Fibroblast of lung (primary cell): ENCODE measurements around the gene MUC16. TPM values are rescaled to one million over a fixed set of nuclear protein-coding genes. Genes with fewer than 3 reads are reported as not detected.
A peak's percentile ranks its signal among the peaks of the same experiment; 100 is the strongest.

ENCODE experiments used
- DNase-seq, 2 donors: peaks; one replicate each; pipeline versions ENCODE4 v3.0.0 to v3.0.0-alpha.2; 2010; ENCODE audit warnings: low read depth in 2 of 2
- H2AFZ ChIP-seq: 2 replicates; pipeline ENCODE4 v1.5.1; 2012; ENCODE audit warnings: low read length, control low read depth, inconsistent platforms
- H3K27ac ChIP-seq: 2 replicates; pipeline ENCODE4 v1.5.1; 2011; ENCODE audit warnings: low read length, control low read depth; ENCODE audit not compliant: insufficient read depth
- H3K27me3 ChIP-seq: 2 replicates; pipeline ENCODE4 v1.5.1; 2011; ENCODE audit warnings: mild to moderate bottlenecking, low read length; ENCODE audit not compliant: control insufficient read depth, insufficient read depth
- H3K36me3 ChIP-seq: 2 replicates; pipeline ENCODE4 v1.5.1; 2011; ENCODE audit warnings: low read length; ENCODE audit not compliant: control insufficient read depth, insufficient read depth
- H3K4me1 ChIP-seq: 2 replicates; pipeline ENCODE4 v1.5.1; 2011; ENCODE audit warnings: low read length; ENCODE audit not compliant: control insufficient read depth, insufficient read depth; ENCODE audit errors: extremely low read depth
- H3K4me2 ChIP-seq: 2 replicates; pipeline ENCODE4 v1.5.1; 2011; ENCODE audit warnings: low read length, control low read depth; ENCODE audit not compliant: insufficient read depth; ENCODE audit errors: extremely low read depth
- H3K4me3 ChIP-seq, 4 experiments: fragments of 200-600 bp in 1 of 4; sonication (generic) in 1 of 4; replicated peaks in 1 of 4; 2 replicates each; pipeline ENCODE4 v1.5.1; 2011 to 2016; ENCODE audit warnings: low read length in 4 of 4, low read depth in 3 of 4, mild to moderate bottlenecking in 3 of 4, control low read depth in 2 of 4, inconsistent platforms in 1 of 4, mixed read lengths in 1 of 4; ENCODE audit not compliant: insufficient read depth in 1 of 4; ENCODE audit errors: control extremely low read depth in 1 of 4
- H3K79me2 ChIP-seq: 2 replicates; pipeline ENCODE4 v1.5.1; 2012; ENCODE audit warnings: mild to moderate bottlenecking, low read length, inconsistent platforms; ENCODE audit not compliant: control insufficient read depth, insufficient read depth
- H3K9ac ChIP-seq: 2 replicates; pipeline ENCODE4 v1.5.1; 2011; ENCODE audit warnings: mild to moderate bottlenecking, low read length, control low read depth; ENCODE audit not compliant: insufficient read depth
- H3K9me3 ChIP-seq: 2 replicates; pipeline ENCODE4 v1.5.1; 2012; ENCODE audit warnings: low read depth, low read length; ENCODE audit not compliant: control insufficient read depth, insufficient read depth
- H4K20me1 ChIP-seq: 2 replicates; pipeline ENCODE4 v1.5.1; 2011; ENCODE audit warnings: low read length; ENCODE audit not compliant: control insufficient read depth, insufficient read depth; ENCODE audit errors: extremely low read depth
- CTCF ChIP-seq, 2 donors: IDR thresholded peaks in 1 of 2; conservative IDR thresholded peaks in 1 of 2; 1 replicate in 1 of 2; 2 replicates in 1 of 2; pipeline ENCODE4 v1.5.1; 2011 to 2012; ENCODE audit warnings: low read length in 2 of 2, control low read depth in 1 of 2, inconsistent platforms in 1 of 2, low read depth in 1 of 2, mild to moderate bottlenecking in 1 of 2
- EZH2 ChIP-seq: IDR thresholded peaks from 2 replicates; pipeline ENCODE4 v1.5.1; 2012; ENCODE audit warnings: low read length, control low read depth, mild to moderate bottlenecking; ENCODE audit errors: missing control alignments
- polyA plus RNA-seq, 2 donors: library from polyadenylated mRNA; depleted of rRNA in 1 of 2; stranded (reverse) in 1 of 2; unstranded in 1 of 2; fragments of >200 nt; gene quantifications; 2 replicates each; pipeline ENCODE4 v1.2.1, GENCODE V29; 2011 to 2012; ENCODE audit warnings: missing spikeins in 1 of 2
- total RNA-seq: library from RNA; depleted of rRNA; stranded (reverse); fragments of >200 nt; gene quantifications from 2 replicates; pipeline ENCODE4 v1.2.1, GENCODE V29; 2014

MUC16 gene
- total and polyA plus RNA-seq, 2 donors (not counting 1 experiment from before 2014, with no cell fraction given) = not detected

GRCh38 chr19:9043524-9043923 is 33.3 kb upstream of the MUC16 start:
- DNase-seq = peak in 1 of 2 donors; percentile 51
- Histone ChIP-seq H2AFZ (no peak overlapping the region), H3K27me3 (no peaks in the 10 kb centered on the region), H3K9me3 (no peaks in the 10 kb centered on the region), H3K4me3 (no peak overlapping the region), H3K4me2 (no peak overlapping the region), H3K9ac (no peak overlapping the region), H4K20me1 (no peaks in the 10 kb centered on the region), H3K79me2 (no peaks in the 10 kb centered on the region), H3K36me3 (no peaks in the 10 kb centered on the region), H3K4me1 (no peaks in the 10 kb centered on the region), H3K27ac (no peak overlapping the region)
- TF ChIP-seq EZH2 (no peak), CTCF (conservative IDR thresholded peaks at IDR 0.05 in 1 of 2, IDR thresholded peaks at IDR 0.05 in 1 of 2; ENCODE audit: low read depth in 1 of 2, low read length in 2 of 2) (no peak)

- no peak overlapping the region for H3K4me2 ChIP-seq
- no peaks in the 10 kb centered on the region for H3K36me3 ChIP-seq
- H4K20me1 ChIP-seq = no peaks in the 10 kb centered on the region
- no peak overlapping the region for H2AFZ ChIP-seq
- no peak overlapping the region for H3K27ac ChIP-seq
- H3K9ac ChIP-seq = no peak overlapping the region
- H3K79me2 ChIP-seq = no peaks in the 10 kb centered on the region
- DNase-seq = no peak
- no peaks in the 10 kb centered on the region for H3K9me3 ChIP-seq
- H3K4me3 ChIP-seq = no peak overlapping the region
- TF ChIP-seq CTCF (conservative IDR thresholded peaks at IDR 0.05 in 1 of 2, IDR thresholded peaks at IDR 0.05 in 1 of 2; ENCODE audit: low read depth in 1 of 2, low read length in 2 of 2) (no peak), EZH2 (no peak)
- H3K27me3 ChIP-seq = no peaks in the 10 kb centered on the region
- no peaks in the 10 kb centered on the region for H3K4me1 ChIP-seq
Observed at GRCh38 chr19:9041023-9041422, 30.8 kb upstream of the MUC16 start.

- H3K4me3 ChIP-seq = no peak overlapping the region
- H3K4me2 ChIP-seq = no peak overlapping the region
- TF ChIP-seq EZH2 = no peak
- H4K20me1 ChIP-seq = no peaks in the 10 kb centered on the region
- H3K9me3 ChIP-seq = no peaks in the 10 kb centered on the region
- H2AFZ ChIP-seq = no peak overlapping the region
- H3K9ac ChIP-seq = no peak overlapping the region
- H3K36me3 ChIP-seq = no peaks in the 10 kb centered on the region
- no peak overlapping the region for H3K27ac ChIP-seq
- DNase-seq = no peak
- H3K4me1 ChIP-seq = no peaks in the 10 kb centered on the region
- no peaks in the 10 kb centered on the region for H3K79me2 ChIP-seq
- no peaks in the 10 kb centered on the region for H3K27me3 ChIP-seq
Observed at GRCh38 chr19:9040131-9040530, 29.9 kb upstream of the MUC16 start.
